ENCODE measurements around the gene PPRC1.

PPRC1 gene

GRCh38 chr10:102134416-102134815, 1.6 kb downstream of the PPRC1 start:
- no peak for TF ChIP-seq CTCF (IDR thresholded peaks at IDR 0.05; ENCODE audit: control insufficient read depth, insufficient read depth, low read depth, low read length, missing control alignments)
- no peak for DNase-seq (ENCODE audit: low read depth)

GRCh38 chr10:102135956-102136526, 3.2 kb downstream of the PPRC1 start:
- no peak for DNase-seq (ENCODE audit: low read depth)
- TF ChIP-seq CTCF (IDR thresholded peaks at IDR 0.05; ENCODE audit: control insufficient read depth, insufficient read depth, low read depth, low read length, missing control alignments) = no peak
- H3K4me3 ChIP-seq (ENCODE audit: control insufficient read depth, low read depth, low read length) = no peak overlapping the region

More at GRCh38 chr10:102134416-102134815, 1.6 kb downstream of the PPRC1 start:
- H3K4me3 ChIP-seq (ENCODE audit: control insufficient read depth, low read depth, low read length) = peak overlapping the region; percentile 91

- no peak overlapping the region for H3K4me3 ChIP-seq (ENCODE audit: control insufficient read depth, low read depth, low read length)
- TF ChIP-seq CTCF (IDR thresholded peaks at IDR 0.05; ENCODE audit: control insufficient read depth, insufficient read depth, low read depth, low read length, missing control alignments) = no peak
- DNase-seq (ENCODE audit: low read depth) = no peak
Observed at GRCh38 chr10:102139281-102140110, 6.7 kb downstream of the PPRC1 start.

- no peak for TF ChIP-seq CTCF (IDR thresholded peaks at IDR 0.05; ENCODE audit: control insufficient read depth, insufficient read depth, low read depth, low read length, missing control alignments)
- DNase-seq (ENCODE audit: low read depth) = no peak
- no peak overlapping the region for H3K4me3 ChIP-seq (ENCODE audit: control insufficient read depth, low read depth, low read length)
Observed at GRCh38 chr10:102140218-102140617, 7.4 kb downstream of the PPRC1 start.

- no peak for TF ChIP-seq CTCF (IDR thresholded peaks at IDR 0.05; ENCODE audit: control insufficient read depth, insufficient read depth, low read depth, low read length, missing control alignments)
- DNase-seq (ENCODE audit: low read depth) = no peak
- H3K4me3 ChIP-seq (ENCODE audit: control insufficient read depth, low read depth, low read length) = no peak overlapping the region
Observed at GRCh38 chr10:102140913-102141540, 8.2 kb downstream of the PPRC1 start.

- H3K4me3 ChIP-seq (ENCODE audit: control insufficient read depth, low read depth, low read length) = no peak overlapping the region
- TF ChIP-seq CTCF (IDR thresholded peaks at IDR 0.05; ENCODE audit: control insufficient read depth, insufficient read depth, low read depth, low read length, missing control alignments) = no peak
- DNase-seq (ENCODE audit: low read depth) = no peak
Observed at GRCh38 chr10:102141583-102142107, 8.8 kb downstream of the PPRC1 start.
